Neural cell (in vitro differentiated cells): ENCODE data around the gene GRIA1. TPM values are rescaled to one million over a fixed set of nuclear protein-coding genes. Genes with fewer than 3 reads are reported as not detected.

ENCODE experiments used
- H2AFZ ChIP-seq: fragments of 200-600, 300-800 bp; sonication (generic), shearing (Covaris generic); 2 replicates; pipeline ENCODE4 v1.6.0; 2014; ENCODE audit warnings: low read depth, mild to moderate bottlenecking, antibody characterized with exemption, low read length, moderate library complexity
- H3F3A ChIP-seq: fragments of 200-600 bp; shearing (Covaris generic); 2 replicates; pipeline ENCODE4 v1.6.1; 2016; ENCODE audit warnings: mild to moderate bottlenecking, moderate library complexity, mixed read lengths, antibody characterized with exemption, low read length; ENCODE audit not compliant: insufficient read depth, poor library complexity, severe bottlenecking
- H3K27ac ChIP-seq: fragments of 200-600, 300-800 bp; sonication (generic), shearing (Covaris generic); 2 replicates; pipeline ENCODE4 v1.5.1; 2014; ENCODE audit warnings: mild to moderate bottlenecking, low read length, moderate library complexity
- H3K27me3 ChIP-seq: fragments of 300-800, 200-600 bp; sonication (generic), shearing (Covaris generic); 2 replicates; pipeline ENCODE4 v1.6.0; 2014; ENCODE audit warnings: mild to moderate bottlenecking, low read depth, low read length, moderate library complexity; ENCODE audit not compliant: insufficient read depth
- H3K36me3 ChIP-seq: fragments of 300-800, 200-600 bp; sonication (generic), shearing (Covaris generic); 2 replicates; pipeline ENCODE4 v1.5.1; 2014; ENCODE audit warnings: mild to moderate bottlenecking, antibody characterized with exemption, low read length, moderate library complexity; ENCODE audit not compliant: insufficient read depth
- H3K4me2 ChIP-seq: fragments of 300-800, 200-600 bp; sonication (generic), shearing (Covaris generic); 2 replicates; pipeline ENCODE4 v1.6.0; 2014; ENCODE audit warnings: mild to moderate bottlenecking, low read length
- H3K4me3 ChIP-seq: fragments of 300-800, 200-600 bp; sonication (generic), shearing (Covaris generic); 2 replicates; pipeline ENCODE4 v1.5.1; 2014; ENCODE audit warnings: mild to moderate bottlenecking, low read length, moderate library complexity
- H3K79me2 ChIP-seq: fragments of 200-600 bp; shearing (Covaris generic); replicated peaks from 2 replicates; pipeline ENCODE4 v1.6.0; 2014; ENCODE audit warnings: mild to moderate bottlenecking, low read length, moderate library complexity; ENCODE audit not compliant: insufficient read depth
- H3K9ac ChIP-seq: fragments of 300-800, 200-600 bp; sonication (generic), shearing (Covaris generic); 2 replicates; pipeline ENCODE4 v1.6.1; 2016; ENCODE audit warnings: mild to moderate bottlenecking, low read length, mixed read lengths
- H3K9me2 ChIP-seq: fragments of 200-600 bp; shearing (Covaris generic); 2 replicates; pipeline ENCODE4 v1.6.1; 2016; ENCODE audit warnings: mild to moderate bottlenecking, low read length, mixed read lengths; ENCODE audit not compliant: insufficient read depth
- H3K9me3 ChIP-seq: fragments of 200-600, 300-800 bp; sonication (generic), shearing (Covaris generic); 2 replicates; pipeline ENCODE4 v1.6.1; 2016; ENCODE audit warnings: mild to moderate bottlenecking, mixed run types, low read length, moderate library complexity, mixed read lengths
- H4K20me1 ChIP-seq: fragments of 200-600 bp; shearing (Covaris generic); 2 replicates; pipeline ENCODE4 v1.6.1; 2016; ENCODE audit warnings: mild to moderate bottlenecking, mixed run types; ENCODE audit not compliant: insufficient read depth
- EP300 ChIP-seq: fragments of 450-650 bp; conservative IDR thresholded peaks from 2 replicates; pipeline ENCODE4 v1.6.1; 2014; ENCODE audit warnings: antibody characterized with exemption, mild to moderate bottlenecking, moderate library complexity; ENCODE audit not compliant: poor library complexity, severe bottlenecking
- EZH2 ChIP-seq: fragments of 200-600, 300-800 bp; shearing (Covaris generic), sonication (generic); IDR thresholded peaks from 2 replicates; pipeline ENCODE4 v1.6.1; 2014; ENCODE audit warnings: antibody characterized with exemption, low read length, borderline replicate concordance, mild to moderate bottlenecking; ENCODE audit not compliant: insufficient read depth, poor library complexity, severe bottlenecking
- MXI1 ChIP-seq: fragments of 450-650 bp; conservative IDR thresholded peaks from 2 replicates; pipeline ENCODE4 v1.6.1; 2014; ENCODE audit warnings: antibody characterized with exemption, mild to moderate bottlenecking; ENCODE audit not compliant: poor library complexity, severe bottlenecking
- POLR2AphosphoS5 ChIP-seq: IDR thresholded peaks from 2 replicates; pipeline ENCODE4 v1.6.1; 2012
- RAD21 ChIP-seq: fragments of 450-650 bp; conservative IDR thresholded peaks from 2 replicates; pipeline ENCODE4 v1.6.1; 2014; ENCODE audit warnings: antibody characterized with exemption, mild to moderate bottlenecking, moderate library complexity
- SMC3 ChIP-seq: fragments of 450-650 bp; conservative IDR thresholded peaks from 2 replicates; pipeline ENCODE4 v1.6.1; 2014; ENCODE audit warnings: antibody characterized with exemption, mild to moderate bottlenecking, moderate library complexity; ENCODE audit not compliant: poor library complexity
- TAF1 ChIP-seq: IDR thresholded peaks from 2 replicates; pipeline ENCODE4 v1.6.1; 2012; ENCODE audit warnings: low read depth
- polyA plus RNA-seq: library from polyadenylated mRNA; depleted of rRNA; stranded (reverse); fragments of >200 nt; gene quantifications from 2 replicates; pipeline ENCODE4 v1.2.3, GENCODE V29; 2014
- TF ChIP-seq, protein P1 (sequence below): fragments of 450-650 bp; IDR thresholded peaks from 2 replicates; pipeline ENCODE4 v1.5.1; 2014; ENCODE audit warnings: antibody characterized with exemption, mild to moderate bottlenecking, moderate library complexity; ENCODE audit not compliant: poor library complexity, severe bottlenecking
- TF ChIP-seq, protein P2 (sequence below): IDR thresholded peaks from 2 replicates; pipeline ENCODE4 v1.6.1; 2012; ENCODE audit warnings: borderline replicate concordance

GRIA1 gene
- polyA plus RNA-seq, 1 donor from 2014 or later = 59.6 TPM

DNA sequence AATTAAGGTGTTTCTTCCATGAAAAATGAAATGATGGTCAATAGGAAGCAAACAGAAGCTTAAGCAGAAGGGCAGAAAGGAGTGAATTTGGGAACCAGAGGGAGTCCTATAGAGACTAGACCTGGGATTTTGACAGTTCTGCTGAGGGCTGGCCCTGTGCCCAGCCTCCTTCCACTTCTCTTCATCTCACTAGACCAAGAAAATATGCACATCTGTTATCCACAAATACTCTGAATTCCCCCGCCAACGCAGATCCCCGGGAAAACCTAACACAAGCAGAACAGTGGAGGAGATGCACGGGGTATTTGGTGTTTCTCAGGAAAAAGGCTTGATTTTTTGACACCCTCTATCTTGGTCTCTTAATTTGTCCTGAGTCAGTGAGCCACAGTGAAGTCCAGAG is 22.7 kb downstream of the GRIA1 start:
- Histone ChIP-seq H3K4me2 (no peak overlapping the region), H2AFZ (no peak overlapping the region), H3K27me3 (no peaks in the 10 kb centered on the region), H3K79me2 (peaks cover 15% of the 10 kb centered on the region), H3K27ac (no peak overlapping the region), H3K36me3 (peaks cover 9% of the 10 kb centered on the region), H3K9me3 (peaks cover 9% of the 10 kb centered on the region), H3K9ac (no peak overlapping the region), H4K20me1 (no peaks in the 10 kb centered on the region), H3F3A (no peaks in the 10 kb centered on the region), H3K4me3 (no peak overlapping the region), H3K9me2 (no peaks in the 10 kb centered on the region)
- no peak for TF ChIP-seq EP300
- no peak for TF ChIP-seq TAF1
- no peak for TF ChIP-seq SMC3
- no peak for TF ChIP-seq RAD21
- TF ChIP-seq, protein P1, sequence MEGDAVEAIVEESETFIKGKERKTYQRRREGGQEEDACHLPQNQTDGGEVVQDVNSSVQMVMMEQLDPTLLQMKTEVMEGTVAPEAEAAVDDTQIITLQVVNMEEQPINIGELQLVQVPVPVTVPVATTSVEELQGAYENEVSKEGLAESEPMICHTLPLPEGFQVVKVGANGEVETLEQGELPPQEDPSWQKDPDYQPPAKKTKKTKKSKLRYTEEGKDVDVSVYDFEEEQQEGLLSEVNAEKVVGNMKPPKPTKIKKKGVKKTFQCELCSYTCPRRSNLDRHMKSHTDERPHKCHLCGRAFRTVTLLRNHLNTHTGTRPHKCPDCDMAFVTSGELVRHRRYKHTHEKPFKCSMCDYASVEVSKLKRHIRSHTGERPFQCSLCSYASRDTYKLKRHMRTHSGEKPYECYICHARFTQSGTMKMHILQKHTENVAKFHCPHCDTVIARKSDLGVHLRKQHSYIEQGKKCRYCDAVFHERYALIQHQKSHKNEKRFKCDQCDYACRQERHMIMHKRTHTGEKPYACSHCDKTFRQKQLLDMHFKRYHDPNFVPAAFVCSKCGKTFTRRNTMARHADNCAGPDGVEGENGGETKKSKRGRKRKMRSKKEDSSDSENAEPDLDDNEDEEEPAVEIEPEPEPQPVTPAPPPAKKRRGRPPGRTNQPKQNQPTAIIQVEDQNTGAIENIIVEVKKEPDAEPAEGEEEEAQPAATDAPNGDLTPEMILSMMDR = no peak
- no peak for TF ChIP-seq MXI1
- TF ChIP-seq POLR2AphosphoS5 = no peak
- TF ChIP-seq, protein P2, sequence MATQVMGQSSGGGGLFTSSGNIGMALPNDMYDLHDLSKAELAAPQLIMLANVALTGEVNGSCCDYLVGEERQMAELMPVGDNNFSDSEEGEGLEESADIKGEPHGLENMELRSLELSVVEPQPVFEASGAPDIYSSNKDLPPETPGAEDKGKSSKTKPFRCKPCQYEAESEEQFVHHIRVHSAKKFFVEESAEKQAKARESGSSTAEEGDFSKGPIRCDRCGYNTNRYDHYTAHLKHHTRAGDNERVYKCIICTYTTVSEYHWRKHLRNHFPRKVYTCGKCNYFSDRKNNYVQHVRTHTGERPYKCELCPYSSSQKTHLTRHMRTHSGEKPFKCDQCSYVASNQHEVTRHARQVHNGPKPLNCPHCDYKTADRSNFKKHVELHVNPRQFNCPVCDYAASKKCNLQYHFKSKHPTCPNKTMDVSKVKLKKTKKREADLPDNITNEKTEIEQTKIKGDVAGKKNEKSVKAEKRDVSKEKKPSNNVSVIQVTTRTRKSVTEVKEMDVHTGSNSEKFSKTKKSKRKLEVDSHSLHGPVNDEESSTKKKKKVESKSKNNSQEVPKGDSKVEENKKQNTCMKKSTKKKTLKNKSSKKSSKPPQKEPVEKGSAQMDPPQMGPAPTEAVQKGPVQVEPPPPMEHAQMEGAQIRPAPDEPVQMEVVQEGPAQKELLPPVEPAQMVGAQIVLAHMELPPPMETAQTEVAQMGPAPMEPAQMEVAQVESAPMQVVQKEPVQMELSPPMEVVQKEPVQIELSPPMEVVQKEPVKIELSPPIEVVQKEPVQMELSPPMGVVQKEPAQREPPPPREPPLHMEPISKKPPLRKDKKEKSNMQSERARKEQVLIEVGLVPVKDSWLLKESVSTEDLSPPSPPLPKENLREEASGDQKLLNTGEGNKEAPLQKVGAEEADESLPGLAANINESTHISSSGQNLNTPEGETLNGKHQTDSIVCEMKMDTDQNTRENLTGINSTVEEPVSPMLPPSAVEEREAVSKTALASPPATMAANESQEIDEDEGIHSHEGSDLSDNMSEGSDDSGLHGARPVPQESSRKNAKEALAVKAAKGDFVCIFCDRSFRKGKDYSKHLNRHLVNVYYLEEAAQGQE = no peak
- TF ChIP-seq EZH2 = no peak

DNA sequence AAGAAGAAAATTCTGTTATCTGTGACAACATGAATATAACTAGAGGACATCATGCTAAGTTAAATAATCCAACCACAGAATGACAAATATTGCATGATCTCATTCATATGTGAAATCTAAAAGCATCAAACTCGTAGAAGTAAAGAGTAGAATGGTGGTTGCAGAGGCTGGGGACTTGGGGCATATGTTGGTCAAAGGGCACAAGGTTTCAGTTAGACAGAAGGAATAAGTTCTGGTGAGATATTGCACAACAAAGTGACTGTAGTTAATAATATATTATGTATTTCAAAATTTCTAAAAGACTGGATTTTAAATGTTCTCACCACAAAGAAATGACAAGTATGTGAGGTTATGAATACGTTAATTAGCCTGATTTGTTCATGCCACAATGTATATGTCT is 24.8 kb downstream of the GRIA1 start:
- Histone ChIP-seq H3K79me2 (peaks cover 15% of the 10 kb centered on the region), H3K9me2 (no peaks in the 10 kb centered on the region), H3K4me2 (no peak overlapping the region), H3K9ac (no peak overlapping the region), H3K27me3 (no peaks in the 10 kb centered on the region), H3K4me3 (no peak overlapping the region), H3K9me3 (peaks cover 9% of the 10 kb centered on the region), H4K20me1 (no peaks in the 10 kb centered on the region), H3K36me3 (peaks cover 9% of the 10 kb centered on the region), H3K27ac (no peak overlapping the region), H3F3A (no peaks in the 10 kb centered on the region), H2AFZ (no peak overlapping the region)
- TF ChIP-seq MXI1 = no peak
